WTC11 (cell line): ENCODE data around the gene PCDHGA8.

Experiments used
- CBFB ChIP-seq: sonication (generic); formaldehyde crosslinking; IDR thresholded peaks from 2 replicates; pipeline ENCODE4 v1.8.1; 2022; ENCODE audit warnings: mild to moderate bottlenecking, low read depth, missing genetic modification reagents
- CTCF ChIP-seq: fragments of 200-600 bp; IDR thresholded peaks from 2 replicates; pipeline ENCODE4 v1.8.0; 2022; ENCODE audit warnings: antibody characterized with exemption
- GRHL2 ChIP-seq: fragments of 250-450 bp; sonication (Bioruptor Pico); IDR thresholded peaks from 2 replicates; pipeline ENCODE4 v1.8.0; 2022; ENCODE audit warnings: mild to moderate bottlenecking, moderate library complexity; ENCODE audit not compliant: insufficient replicate concordance, severe bottlenecking
- ZNF532 ChIP-seq: fragments of 250-450 bp; sonication (Bioruptor Pico); IDR thresholded peaks from 2 replicates; pipeline ENCODE4 v1.9.0; 2021; ENCODE audit warnings: mild to moderate bottlenecking, borderline replicate concordance

- TF ChIP-seq CTCF = no peak
- TF ChIP-seq CBFB (CRISPR knock-in tag) = no peak
- TF ChIP-seq ZNF532 (CRISPR knock-in tag) = no peak
- no peak for TF ChIP-seq GRHL2 (CRISPR knock-in tag)
These were observed 7.3 kb downstream of the PCDHGA8 start for GRCh38 chr5:141399555-141400258.
